T-helper 1 cell treated with Interleukin-12 subunit alpha and Interleukin-12 subunit beta and Interleukin-4 antibody, amounts not matched to agents 30 ng/mL and 1 ng/mL, for 36 hours (primary cell): ENCODE results near the gene DLG2. TPM values are rescaled to one million over a fixed set of nuclear protein-coding genes. Genes with fewer than 3 reads are reported as not detected.

Experiments used
- intact Hi-C: fragments of 100-400 bp; cut with micrococcal nuclease; formaldehyde crosslinking; loops from one replicate; pipeline ENCODE4 v1.15.1; 2024
- total RNA-seq: library from RNA; stranded (reverse); gene quantifications from 2 replicates; pipeline ENCODE4 v1.2.3, GENCODE V29; 2022

Gene DLG2
- total RNA-seq, 1 donor from 2014 or later, result 0.88 TPM

DNA sequence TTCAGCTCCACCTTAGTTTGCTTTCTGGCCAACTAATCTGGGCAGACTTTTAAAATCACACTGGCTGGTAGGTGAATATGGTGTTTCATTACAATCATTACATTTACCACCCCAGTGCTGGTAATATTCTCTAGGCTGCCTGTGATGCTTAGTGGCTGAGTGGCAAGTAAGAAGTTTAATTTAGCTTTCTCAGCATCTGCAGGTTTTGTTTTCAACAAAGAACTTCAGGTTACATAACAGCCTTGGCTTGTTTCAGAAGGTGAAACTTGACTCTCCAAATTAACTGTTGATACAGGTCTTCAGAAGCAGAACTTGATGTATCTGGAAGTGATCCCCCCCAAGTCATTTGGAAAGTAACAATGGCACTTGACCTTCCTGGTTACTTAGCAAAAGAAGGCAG, 1917.7 kb downstream of the DLG2 start:
- intact Hi-C loops, result no loop called here

DNA sequence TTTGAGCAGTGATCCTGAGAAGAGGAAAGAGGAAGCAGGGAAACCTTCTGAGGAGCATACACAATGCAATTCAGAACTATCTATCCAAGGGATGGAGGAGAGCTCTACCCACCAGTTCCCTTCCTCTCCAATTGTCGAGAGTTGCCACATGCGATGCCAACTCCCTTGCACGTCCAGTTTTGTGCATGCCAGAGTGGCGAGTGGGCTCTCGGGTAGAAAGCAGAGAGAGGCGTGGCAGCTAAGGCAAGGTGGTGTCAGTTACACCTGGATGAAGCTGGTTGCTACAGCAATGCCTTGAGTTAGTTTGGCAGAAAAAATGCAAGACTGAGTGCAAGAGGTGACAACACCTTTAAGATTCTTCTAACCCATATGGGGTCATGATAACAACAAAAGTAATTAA, 1920.6 kb downstream of the DLG2 start:
- intact Hi-C loops, result no loop called here

DNA sequence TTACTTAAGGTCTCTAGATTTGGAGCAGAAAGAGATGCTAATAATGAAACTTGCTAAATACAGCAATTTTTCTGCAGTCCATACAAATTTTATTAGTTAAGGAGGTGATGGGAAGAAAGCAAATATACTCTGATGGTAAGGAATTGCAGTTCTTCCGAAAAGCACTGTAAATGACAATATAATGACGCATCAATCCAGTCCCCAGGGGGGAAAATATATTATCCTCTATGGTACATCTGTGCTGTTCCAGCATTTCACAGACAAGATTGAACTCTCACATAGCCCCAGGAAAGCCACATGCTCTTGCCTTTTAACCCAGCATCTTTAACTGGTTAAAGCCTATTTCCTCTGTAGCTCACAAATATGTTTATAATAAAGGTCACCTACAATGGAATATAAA, 1924.3 kb downstream of the DLG2 start:
- intact Hi-C loops, result no loop called here

DNA sequence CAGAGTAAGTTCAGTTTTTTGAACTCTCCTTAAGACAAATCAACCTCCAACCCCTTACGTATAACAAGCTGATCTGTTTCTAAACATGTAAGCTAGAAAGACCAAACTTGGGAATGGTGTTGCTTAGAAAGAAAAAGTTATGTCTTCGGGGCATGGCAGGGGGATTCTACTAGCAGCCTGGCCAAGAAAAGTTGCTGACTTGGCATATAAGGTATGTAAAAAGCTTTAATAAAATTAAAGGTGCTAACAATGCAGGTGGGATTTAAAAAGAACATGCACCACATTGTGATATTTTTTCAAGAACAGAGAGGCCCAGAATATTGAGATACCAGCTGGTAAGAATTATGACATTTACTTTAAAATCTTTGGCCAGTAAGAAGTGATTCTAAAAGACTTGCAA, 1929.6 kb downstream of the DLG2 start:
- intact Hi-C loops, result no loop called here

DNA sequence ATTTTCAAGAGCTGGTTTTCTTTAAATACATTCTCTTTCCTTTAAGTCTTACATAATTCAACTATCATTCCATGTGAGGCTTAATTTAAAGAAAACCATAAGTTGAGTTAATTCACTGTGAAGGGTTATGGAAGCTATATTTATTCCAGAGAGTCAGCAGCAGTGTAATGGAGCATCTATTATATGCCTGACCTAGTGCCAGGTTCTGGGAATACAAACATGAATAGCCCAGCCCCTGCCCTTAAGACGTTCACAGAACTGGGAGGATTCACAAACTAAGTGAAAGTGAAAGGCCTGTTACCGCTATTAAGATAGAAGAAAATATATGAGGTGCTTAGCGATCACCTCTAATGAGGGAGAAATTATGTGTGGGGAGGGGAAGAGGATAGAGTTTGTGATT, 1932.1 kb downstream of the DLG2 start:
- intact Hi-C loops, result no loop called here

DNA sequence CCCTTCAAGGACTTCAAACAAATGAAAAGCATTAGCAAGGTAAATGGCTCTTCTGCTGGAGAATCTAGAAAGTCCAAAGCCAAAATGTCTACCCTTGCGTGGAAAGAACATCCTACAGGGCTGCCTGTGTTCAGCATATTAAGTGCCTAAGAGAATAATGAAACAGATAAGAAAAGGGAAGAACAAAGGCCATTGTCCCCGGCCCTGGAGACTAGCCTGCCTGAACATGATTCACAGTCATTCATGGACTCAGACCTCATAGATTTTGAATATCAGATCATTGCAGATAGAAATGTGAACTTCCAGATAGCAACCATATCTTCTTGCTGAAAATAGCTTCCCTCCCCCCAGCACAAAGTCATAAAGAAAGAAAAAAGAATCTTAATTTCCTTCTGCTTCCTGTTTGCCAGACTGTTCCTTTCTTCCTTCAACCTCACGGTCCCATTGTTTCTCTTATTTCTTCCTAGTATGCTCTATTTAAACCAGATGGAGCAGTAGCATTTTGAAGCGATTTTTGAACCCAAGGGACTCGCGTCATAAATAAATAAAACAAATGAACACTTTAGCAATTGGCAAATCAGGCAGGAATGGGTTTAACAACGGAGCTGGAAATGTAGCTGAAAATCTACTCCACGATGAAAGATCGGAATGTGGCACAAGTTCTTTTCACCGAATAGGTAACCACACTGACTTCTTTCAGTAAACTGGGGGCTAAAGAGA, 1932.8 kb downstream of the DLG2 start:
- intact Hi-C loops, result no loop called here

DNA sequence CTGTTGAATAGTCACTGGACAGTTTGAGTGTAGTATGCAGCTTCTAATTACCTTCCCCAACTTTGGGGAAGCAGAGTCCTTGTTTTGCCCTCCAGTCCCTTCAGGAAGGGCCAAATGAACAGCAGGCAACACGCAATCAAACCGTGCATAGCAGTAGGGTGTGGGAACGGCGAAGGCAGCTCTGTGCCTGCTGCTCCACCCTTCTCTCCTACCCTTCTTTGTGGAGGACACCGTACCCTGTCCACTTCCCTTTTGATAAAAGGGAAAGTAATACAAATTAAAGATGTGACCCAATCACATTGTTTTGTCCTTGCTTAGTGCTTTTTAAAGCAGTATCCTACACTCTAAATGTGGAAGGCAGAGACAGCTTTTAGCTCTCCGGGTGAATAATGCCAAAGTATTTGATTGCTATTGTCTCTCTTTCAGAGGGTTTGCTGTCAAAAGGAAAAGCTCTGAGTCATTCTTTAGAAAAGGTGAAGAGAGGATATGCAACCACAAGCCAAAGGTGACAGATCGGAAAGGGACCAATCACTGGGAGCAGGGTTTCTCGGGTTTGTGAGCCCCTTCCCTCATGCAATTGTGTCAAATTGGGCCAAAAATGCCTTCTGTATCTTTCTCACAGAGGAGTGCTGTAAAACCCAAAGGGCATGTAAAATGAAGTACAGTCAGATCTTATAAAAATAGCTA, 1933.7 kb downstream of the DLG2 start:
- intact Hi-C loops, result no loop called here

DNA sequence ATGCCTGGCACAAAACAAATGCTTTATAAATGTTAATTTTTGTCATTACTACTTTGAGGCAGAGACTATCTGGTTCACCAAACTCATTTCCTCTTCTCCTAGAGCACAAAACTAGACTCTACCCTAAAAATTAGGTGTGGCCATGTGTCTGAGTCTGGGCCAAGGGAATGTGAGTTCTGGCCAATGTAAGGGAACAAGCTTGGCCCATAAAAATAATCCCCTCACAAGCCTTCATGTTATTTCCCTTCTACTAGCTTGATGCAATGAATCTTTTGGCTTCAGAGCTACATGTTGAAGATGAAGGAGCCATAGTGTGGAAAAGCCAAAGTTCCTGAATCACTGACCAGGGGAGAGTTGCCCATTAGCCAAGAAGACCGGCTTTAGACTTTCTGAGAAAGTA, 1934.5 kb downstream of the DLG2 start:
- intact Hi-C loops, result no loop called here

DNA sequence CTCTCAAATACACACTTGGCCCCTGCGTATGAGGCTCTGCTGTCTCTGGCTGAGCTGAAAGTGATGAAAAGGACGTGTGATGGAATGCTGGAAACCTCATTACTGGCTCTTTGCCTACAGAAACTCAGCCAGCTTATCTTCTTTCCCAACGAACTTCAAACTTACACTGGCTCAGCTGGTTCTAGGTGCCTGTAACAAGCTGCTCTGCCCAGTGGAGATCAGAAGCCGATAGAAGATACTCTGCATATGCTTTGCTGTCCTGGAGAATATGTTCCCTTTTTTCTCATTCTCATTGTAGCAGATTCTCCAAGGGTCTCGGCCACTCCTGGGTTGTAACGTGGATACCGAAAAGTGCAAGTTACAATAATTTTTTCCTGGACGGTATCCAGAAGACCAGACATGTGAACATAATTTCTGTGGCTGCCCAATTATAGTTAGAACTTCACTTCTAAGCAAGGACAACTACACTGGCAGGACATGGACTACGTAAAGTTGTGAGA, 1935.6 kb downstream of the DLG2 start:
- intact Hi-C loops, result no loop called here

DNA sequence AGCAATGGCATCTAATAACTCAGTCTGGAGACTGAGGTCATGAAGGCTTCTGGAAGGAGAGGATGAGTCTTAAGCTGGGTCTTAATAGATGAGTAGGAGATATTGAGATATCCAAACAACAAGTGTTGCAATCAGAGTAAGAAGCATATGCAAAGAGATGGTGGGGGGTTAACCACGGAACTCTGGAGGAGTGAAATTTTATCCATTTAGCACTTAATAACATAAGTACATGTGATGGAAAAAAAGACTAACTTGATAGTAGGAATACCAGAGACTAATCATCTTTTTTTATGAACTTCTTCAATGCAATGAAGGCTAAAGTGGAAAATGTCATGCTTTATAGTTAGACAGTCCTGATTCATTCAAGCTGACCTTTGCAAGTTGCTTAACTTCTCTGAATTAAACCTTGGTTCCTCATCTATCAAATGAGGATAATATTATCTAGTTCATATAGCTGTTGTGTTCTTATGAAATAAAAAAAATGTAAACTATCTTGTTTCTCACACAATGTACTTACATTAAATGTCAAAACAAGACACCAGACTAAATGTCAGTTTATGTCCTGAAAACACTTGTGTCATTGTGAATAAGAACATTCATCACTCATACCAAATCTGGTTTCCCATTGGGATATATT, 1937.9 kb downstream of the DLG2 start:
- intact Hi-C loops, result no loop called here

DNA sequence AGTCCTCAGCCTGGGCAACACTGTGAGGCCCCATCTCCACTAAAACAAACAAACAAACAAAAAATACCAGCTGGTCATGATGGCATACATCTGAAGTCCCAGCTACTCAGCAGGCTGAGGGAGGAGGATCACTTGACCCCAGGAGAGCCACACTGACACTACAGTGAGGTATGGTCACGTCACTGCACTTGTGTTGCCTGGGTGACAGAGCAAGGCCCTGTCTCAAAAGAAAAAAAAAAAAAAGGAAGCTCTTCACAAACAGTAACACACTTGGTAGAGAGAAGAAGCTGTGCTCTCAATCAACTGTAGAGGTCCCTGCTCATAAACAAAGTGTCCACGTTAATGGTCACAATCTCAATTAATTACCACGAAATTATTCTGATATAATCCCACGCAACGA, 1939.4 kb downstream of the DLG2 start:
- intact Hi-C loops, result no loop called here

DNA sequence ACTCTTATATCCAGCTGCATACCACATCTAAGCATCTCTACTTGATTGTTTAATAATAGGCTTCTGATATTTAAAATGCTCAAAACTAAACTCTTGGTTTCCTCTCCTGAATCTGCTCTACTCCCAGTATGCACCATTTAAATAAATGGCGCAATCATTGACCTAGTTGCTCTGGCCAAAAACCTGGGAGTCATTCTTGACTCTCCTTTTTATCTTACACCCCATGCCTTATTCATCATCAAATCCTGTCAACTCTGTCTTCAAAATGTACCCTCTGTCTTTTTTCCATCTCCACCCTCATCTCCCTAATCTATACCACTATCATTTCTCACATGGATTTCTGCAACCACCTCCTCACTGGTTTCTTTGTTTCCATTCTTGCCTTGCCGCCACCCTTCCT, 1941.4 kb downstream of the DLG2 start:
- intact Hi-C loops, result no loop called here

DNA sequence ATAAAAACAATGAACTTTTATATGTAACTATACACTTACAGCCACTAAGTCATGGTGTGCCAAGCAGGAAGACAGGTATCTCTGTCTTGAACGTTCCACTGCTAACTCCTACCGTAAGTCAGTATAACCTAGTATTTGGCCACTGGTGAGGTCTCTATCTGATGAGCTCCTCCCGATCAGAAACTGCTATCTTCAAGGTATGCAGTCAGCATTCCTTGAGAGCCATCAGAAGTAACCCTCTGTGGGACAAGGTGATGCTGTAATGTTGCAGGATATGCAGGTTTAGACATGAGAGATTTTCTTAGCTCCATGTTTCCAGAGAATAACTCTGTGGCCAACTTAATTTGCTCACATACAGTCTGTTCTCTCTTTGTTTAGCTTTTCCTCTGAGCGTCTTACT, 1943.1 kb downstream of the DLG2 start:
- intact Hi-C loops, result no loop called here

DNA sequence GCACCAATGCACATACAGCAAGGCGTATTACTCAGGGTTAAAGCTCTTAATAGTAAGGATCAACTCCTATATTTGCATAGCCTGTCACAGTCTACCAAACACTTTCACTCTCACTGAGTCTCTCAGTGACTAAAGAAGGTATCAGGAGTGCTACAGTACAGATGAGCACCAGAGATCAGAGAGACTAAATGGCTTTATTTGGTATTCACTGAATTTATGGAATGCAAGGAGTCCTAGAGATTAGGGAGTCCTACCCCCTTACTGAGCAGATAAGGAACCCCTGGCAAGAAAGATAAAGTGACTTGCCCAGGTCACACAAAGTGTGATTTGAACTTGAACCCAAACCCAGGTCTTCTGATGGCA, 1944.6 kb downstream of the DLG2 start:
- intact Hi-C loops, result no loop called here

DNA sequence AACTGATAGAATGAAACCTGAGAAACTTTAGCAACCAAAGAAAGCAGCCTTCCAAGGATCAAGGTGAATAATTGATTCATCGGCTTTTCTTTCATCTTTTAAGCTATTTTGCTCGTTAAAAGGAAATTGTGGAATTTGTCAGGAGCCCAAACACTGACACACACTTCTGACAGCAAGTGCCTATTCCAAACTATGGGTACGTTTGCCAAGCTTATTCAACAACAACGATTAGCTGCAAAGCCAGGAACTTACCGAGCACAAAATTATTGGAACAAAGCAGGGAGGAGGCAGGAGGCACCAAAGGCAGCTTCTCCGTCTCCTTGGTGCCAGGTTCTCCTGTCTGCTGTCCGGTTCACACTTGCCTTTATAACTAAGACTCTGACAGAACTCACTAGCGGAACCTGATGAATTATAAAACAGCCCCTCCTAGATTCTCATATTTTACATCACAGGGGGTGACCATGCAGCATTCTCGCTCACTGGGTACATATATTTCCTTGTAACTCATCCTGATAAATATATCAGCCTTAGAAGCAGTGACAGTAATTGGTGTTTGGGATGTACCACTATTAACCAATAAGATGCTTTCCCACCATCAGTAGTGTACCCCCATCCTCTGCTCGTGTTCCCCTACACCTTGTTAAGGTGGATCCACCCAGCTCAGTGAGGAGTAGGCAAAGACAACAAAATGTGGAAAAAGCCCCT, 1945.1 kb downstream of the DLG2 start:
- intact Hi-C loops, result no loop called here

DNA sequence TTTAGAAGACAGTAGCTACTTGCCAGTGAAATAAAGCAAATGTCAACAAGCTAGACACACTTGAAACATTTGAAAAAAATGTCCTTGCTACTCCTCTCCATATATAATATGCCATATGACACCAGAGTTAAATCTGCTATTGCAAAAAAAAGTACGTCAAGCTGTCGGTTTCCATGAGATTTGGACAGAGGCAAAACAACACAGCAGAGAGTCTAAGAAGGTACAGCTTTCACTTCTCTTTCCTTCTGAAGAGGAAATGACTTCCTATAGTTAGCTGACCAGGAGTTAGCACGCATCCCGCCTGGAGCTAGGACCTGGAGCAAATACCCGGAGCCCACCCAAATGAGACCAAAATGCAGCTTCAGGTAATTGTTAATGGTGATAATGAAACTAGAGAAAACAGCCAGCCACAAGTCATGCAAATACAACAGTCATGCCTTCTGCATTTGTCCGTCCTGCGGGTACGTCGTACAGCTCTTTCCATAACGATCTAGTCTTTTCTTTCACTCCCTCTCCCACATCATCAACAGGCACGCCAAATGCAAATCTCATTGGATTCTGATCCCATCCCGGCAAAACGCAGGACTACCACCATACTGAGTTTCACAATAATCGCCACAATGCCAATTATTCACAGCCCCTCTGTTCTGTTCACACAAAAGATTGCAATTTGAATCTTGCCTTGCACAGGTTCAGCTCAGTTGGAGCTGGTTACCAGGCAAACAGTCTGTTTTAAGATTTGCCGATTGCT, 1945.9 kb downstream of the DLG2 start:
- intact Hi-C loops, result no loop called here

DNA sequence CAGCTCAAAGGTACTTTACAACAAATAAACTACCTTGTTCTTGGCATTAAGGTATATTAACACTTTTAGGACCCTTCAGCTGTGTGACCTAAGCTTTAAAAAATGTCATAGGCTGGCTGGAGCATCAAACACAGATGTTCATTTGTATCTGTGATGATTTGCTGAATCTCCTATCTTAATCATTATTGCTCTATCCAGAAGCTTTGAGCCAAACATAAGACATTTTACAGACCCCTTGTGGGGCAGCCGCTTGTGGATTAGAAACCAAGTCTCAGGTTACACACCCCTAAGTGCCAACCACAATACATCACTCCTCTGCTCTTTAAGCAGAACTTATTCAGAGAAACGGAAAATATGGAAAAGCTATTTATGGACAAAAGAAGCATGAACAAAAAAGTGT, 1946.8 kb downstream of the DLG2 start:
- intact Hi-C loops, result no loop called here

DNA sequence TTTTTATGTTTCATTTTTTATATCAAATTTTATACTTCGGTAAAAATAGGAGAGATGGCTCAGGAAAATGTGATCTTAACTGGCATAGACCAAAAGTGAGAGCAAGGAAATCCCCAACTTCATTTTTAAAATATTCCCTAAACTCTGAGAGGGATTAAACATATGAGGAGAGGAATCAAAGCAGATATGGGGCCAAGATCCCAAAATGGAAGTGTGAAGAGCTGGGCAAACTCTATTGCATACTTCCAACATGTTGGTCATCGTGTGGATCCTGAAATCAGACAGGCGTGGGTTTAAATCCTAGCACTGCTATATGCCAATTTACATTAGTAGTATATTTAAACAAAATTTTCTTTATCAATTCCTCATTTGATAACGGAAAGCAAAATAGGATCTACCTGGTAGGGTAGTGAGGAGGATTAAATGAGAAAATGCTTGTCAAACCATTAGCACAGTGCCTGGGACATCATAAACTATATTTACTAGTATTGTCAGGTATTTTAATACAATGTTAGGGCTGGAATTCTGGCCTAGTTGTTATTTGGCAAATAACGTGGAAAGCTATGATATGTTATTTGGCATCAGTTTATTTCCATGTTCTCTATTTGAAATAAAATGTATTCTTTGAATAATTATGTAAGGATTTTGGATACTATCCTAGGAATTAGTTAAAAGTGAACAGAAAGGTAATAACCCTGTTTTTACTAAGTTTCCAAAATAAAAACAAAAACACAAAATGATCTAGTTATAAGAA, 1948.1 kb downstream of the DLG2 start:
- intact Hi-C loops, result loop anchor here (10.0 kb wide), 1 partner anchor 64 kb away; no protein-coding TSS in a partner anchor

DNA sequence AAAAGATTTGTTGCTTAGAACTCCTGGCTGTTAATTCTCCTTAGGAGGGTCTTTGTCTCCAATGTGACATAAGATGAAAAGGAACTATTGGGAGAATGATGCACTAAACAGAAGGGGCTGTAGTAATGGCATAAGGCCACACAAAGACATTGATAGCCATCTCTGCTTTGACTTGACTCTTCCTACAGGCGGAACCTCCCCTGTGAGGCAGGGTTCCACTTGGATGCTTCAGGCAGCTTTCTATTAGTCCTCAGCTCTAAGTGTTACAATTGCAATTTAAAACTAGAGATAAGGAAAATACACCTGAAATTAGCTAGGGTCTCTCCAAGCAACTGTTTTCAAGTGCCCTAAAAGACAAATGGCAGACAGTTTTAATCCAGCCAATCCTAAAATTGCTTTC, 1949.4 kb downstream of the DLG2 start:
- intact Hi-C loops, result loop anchor here (10.0 kb wide), 1 partner anchor 63 kb away; no protein-coding TSS in a partner anchor

DNA sequence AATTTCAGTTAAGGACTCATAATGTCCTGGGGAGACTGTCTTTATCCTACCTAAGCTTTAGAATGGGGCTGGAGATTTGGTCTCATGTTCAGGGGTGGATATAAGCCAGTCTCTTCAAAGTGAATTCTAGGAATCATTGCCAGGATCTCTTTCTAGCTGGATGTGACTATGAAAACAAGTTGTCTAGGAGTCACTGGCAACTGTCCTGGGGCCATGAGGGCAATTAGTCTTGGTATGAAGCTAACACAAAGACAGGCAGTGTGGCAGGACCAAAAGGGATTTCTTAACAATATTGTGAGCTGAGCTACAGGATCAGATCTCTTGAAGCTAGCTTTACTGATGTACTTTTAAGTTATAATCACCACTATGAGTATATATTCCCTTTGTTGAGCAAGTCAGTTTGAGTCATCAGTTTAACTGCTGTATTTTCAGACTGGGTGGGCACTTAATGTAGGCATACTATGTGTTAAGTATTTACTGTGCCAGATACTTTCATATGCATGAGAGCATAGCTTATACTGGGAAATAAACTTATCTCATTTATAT, 1951.0 kb downstream of the DLG2 start:
- intact Hi-C loops, result loop anchor here (10.0 kb wide), 1 partner anchor 61 kb away; no protein-coding TSS in a partner anchor
